ENCODE data around the gene SPART.

GRCh38 chr13:36343766-36344165 is 2.4 kb downstream of the SPART start:
- TF ChIP-seq CTCF (conservative IDR thresholded peaks at IDR 0.05) (no peak), ZFX (IDR thresholded peaks at IDR 0.05) (no peak)

All from C4-2B (cell line).